HG03354 (cell line): ENCODE data around the gene PIEZO2.

Experiments
- ATAC-seq: cut with Tn5 transposase; IDR thresholded peaks from one replicate; pipeline ENCODE4 v1.9.1; 2021; ENCODE audit warnings: mild to moderate bottlenecking; ENCODE audit not compliant: unreplicated experiment, poor library complexity, severe bottlenecking

The PIEZO2 gene

DNA sequence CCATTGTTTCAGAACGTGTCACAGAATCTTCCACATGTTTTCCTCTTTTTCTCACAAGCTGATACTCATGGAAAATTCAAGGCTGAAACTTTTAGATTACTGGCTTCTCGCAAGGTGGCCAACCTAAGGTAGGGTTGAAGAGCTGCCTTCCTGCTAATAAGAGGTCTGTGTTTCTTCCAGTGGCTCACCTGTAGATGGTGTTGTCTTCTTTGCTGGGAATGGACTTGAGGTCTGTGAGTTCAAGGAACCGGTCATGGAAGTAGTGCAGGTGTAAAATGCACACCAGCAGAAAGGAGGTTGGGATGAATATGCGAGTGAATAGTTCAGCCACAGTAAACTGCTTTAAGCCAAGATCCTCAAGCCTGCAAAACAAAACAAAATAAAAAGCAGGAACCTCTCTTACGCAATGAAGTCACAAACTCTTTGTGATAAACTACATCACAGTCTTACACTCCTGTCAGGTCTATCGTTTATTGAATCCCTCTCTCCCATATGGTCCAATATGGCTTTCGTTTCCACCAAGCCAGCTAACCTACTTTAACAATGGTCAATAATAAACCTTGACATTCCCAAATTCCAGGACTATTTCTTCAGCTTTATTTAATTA lies 364.7 kb downstream of the PIEZO2 start:
- no peak for ATAC-seq

DNA sequence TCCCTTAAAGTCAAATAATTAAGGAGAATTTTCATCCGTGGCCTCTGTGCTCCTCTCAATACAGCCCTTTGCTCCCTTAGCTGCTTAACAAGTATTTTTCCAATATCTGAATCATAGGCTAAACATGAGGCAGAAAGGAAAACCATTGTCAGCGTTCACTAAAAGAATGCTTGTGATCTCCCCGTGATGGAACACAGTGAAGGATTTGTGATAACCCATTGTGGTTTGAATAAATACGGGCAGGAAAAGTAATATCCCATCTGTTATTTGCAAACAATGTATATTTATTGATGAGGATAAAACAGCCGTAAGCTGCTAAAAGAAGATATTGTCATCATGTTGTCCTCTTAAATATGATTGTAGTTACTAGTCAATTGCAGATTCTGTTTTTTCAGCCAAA lies 365.4 kb downstream of the PIEZO2 start:
- no peak for ATAC-seq

DNA sequence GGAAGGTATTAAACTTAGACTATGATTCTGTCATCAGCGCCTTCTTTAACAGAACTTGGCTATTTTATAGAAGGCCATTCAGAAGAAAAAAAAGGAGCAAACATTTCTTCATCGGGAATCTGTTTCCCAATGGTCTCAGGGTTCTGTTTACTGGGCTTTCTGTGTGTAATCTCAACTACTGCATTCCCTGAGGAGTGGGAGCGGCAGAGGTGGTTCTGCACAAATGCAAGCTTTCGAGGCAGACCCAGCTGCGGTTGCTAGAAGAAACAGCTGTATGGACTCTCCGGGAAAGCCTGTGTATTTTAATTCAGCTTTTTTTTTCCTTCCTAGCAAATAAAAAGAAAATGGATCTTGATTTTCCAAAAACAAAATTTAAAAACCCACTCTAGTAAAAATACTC lies 372.9 kb downstream of the PIEZO2 start:
- ATAC-seq, result no peak

DNA sequence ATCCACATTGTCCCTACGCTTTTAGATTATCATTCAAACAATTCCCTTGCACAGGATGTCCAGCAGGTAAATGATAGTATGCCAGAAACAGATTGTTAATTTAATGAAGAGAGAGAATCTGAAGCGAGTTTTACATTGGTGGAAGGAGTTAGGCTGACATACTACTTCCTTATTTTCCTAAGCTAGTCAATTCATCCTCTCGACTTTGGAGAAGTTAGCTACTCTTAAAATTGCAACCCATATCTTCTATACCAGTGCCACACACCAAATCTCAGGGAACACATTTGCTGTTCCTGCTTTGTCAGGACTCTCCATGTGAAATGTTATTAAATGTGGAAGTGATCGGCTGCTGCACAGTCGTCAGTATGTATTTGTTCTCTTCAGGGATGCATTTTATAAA lies 374.3 kb downstream of the PIEZO2 start:
- no peak for ATAC-seq

DNA sequence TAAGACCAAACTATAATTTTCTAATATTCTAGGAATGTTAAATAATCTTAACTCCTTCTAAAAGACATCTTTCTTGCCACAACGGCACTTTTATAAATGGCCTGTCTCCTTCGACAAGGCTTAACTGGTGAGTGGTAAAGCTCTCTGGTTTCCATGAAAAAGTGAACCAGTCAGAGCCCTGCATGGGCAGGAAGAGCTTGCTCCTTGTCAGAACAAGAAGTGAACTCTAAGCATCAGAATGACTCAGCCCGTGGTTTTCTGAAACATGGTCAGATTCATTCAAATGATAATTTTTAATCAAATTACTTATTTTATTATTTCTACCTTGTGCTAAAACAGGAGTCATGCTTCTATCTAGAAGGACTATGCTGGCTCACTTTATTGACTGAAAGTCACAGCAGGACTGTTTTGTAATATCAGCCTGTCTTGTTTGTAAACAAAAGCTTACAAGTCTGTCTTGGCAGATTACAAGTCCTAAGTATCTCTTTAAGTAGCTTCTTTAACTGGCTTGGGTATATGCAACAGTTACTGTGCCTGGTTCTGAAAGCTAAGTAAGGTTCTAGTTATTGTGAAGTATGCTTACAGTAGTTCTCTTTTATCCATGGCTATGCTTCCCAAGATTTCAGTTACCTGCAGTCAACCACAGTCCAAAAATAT lies 378.2 kb downstream of the PIEZO2 start:
- no peak for ATAC-seq

DNA sequence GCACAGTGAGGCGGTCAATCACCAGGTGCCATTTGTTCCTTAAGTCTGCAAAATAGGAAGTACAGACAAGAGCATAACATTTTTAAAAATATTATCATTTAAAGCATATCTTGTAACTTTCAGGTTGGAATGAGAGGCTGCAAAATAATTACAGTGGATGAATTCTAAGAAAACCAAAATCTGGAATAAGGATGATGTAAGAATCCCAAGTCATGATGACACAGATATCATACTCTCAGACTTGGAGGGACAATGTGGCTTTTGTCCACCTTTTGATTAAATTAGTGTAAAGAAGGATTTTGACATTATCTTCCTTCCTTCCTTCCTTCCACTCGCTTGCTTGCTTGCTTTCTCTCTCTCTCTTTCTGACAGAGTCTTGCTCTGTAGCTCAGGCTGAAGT lies 379.1 kb downstream of the PIEZO2 start:
- no peak for ATAC-seq

DNA sequence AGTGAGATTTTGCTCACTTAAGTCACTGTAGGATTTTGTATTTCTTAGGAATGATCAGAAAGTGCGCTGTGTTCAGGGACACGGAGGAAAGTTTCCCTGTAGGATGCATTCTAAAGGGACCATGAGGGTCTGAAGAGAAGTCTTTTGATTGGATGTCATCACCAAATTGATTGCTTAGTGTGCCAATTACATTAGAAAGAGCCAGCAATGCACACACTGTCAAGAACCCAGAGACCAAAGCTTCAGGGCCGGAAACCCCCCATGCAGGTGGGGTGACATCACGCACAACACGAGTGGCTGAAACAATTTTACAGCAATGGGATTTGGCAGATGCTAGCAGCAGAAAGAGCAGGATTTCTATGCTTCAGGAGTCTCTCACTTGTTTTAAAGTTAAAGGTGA lies 381.1 kb downstream of the PIEZO2 start:
- no peak for ATAC-seq

DNA sequence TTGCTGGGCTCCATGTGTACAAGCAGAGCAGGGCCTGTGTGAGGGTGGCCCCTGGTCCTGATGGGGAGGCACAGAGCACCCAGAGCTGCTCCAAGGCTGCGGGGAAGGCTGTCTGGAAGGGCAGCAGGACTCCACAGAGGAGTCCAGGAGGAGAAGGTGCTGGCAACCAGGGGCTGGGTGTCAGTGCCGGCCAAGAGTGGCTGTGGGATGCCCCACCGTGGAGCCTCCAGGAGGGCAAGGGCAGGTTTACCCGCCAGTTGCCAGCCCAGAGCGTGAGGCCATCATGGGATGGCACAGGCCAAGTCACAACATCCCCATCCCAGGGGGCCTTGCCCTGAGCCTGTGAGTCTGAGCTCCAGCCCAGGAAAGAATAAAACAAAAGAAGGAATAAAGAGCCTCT lies 381.7 kb downstream of the PIEZO2 start:
- no peak for ATAC-seq

DNA sequence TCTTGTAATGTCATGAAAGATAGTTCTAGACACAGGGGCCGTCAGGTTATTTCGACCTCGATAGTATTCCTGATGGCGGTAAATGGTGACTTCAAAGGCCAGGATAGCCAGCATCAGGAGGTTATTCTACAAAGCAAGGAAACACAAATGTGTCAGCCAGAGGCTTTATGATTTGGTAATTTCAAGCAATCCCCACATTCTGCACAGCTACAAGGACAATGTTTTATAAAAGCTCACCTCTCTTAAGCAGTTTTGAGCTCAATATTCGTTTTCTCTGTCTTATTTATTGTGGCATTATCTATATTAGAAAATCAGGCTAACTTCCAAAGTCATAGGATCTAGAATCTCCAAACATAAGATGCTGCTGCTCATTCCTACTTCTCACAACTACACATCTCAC lies 388.4 kb downstream of the PIEZO2 start:
- ATAC-seq, result no peak

DNA sequence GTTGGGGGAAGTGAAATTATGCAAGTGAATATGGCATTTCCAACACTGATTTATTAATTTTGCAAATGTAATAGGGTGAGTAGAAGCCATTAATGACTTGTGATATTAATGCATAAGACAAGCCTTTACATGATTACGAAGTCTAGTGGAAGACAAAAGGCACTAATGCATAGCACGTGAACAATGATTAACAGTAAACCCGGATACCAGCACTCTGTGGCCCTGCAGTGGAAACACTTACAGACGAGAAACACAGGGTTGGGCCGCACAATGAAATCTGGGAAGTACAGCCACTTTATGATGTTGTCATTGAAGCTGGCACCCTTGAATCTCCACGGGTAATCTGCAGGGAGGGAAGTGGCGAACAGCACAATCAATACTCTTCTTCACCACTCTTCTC lies 390.1 kb downstream of the PIEZO2 start:
- ATAC-seq, result no peak

DNA sequence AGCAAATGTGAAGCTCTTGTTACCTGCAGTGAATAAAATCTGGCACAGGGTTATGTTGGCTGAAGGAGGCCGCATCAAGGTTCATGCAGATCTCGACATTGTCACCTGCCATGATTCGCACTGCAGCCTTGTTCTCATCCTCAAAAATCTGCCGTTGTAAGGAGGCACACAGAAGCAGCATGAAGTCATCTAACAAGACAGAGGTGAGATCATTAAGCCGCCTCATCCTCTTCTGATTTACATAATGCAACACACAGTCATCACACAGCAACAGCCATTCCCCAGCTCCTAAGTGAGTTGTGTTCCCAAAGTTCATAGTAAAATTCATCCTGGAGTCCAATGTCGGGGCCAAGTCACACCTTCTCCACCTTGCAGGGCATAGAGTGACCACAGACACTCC lies 391.4 kb downstream of the PIEZO2 start:
- ATAC-seq, result no peak

DNA sequence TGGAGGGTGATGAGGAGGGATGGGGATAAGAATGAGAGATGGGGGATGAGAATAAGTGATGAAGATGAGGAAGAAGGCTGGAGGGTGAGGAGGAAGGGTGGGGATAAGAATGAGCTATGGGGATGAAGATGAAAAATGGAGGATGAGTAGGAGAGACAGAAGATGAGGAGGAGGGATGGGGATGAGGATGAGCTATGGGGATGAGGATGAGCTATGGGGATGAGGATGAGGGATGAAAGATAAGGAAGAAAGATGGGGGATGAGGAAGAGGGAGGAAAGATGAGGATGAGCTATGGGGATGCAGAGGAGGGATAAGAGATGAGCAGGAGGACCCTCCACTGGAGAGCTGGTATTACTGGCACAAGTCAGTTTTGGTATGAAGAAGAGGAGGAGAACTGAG lies 392.0 kb downstream of the PIEZO2 start:
- ATAC-seq, result no peak

DNA sequence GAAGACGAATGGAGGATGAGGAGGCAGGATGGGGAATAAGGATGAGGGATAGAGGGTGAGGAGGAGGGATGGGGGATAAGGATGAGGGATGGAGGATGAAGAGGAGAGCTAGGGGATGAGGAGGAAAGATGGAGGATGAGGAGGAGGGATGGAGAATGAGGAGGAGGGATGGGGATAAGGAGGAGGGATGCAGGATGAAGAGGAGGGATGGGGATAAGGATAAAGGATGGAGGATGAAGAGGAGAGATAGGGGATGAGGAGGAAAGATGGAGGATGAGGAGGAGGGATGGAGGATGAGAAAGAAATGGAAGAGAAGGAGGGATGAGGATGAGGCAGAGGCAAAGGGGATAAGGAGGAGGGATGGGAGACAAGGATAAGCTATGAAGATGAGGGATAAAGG lies 393.5 kb downstream of the PIEZO2 start:
- no peak for ATAC-seq

DNA sequence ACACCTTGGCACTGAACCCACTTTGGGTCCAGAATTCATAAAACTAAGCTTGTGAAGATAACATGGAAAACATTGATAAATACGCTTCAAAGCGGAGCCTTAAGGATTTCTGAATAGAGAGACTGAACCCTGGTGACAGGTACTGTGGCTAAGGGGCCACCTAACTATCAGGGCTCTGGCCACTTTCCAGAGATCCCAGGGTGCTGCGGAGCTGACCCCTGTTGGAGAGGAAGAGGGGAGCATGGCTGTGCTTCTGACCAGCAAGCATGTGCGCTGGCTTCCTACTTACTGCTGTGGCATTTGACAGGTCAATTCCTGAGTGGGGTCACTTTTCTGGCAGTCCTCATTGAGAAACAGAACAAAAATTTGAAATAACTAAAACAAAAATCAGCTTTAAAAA lies 395.2 kb downstream of the PIEZO2 start:
- ATAC-seq, result no peak

DNA sequence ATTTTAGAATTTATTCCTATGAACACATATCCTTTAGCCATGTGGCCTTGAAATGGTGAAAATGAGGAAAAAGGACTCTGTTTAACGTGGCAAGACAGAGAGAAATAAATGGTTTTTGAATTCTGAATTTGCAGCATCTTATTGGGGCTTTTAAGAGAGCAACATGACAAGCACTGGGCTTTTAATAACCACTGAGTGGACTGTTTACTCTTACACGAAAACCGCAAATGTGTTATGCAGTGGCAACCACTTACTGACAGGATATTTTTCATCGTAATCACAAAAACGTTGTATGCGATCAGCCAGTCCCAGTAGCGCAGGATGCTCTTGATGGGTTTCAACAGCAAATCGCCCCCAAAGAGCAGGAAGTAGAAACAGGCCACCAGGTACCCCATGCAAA lies 397.0 kb downstream of the PIEZO2 start:
- ATAC-seq, result no peak

DNA sequence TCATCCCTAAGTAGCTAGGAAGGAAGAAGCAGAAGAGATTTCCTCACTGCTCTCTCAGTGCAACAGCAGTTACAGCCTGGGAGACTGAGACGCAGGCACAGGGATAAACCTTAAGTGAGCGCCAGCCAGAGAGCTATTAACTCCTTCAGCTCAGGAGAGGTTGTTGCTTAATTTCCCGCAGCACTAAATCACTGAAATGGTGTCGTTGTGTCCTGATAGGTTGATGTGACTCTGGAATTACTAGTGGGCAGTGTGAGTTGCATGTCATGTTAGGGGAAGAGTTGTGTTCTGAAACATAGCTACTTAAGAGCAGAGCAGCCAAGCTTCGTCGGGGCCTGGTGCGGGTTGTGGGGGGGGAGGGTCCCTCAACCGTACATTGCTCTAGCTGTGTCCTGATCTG lies 397.7 kb downstream of the PIEZO2 start:
- no peak for ATAC-seq

DNA sequence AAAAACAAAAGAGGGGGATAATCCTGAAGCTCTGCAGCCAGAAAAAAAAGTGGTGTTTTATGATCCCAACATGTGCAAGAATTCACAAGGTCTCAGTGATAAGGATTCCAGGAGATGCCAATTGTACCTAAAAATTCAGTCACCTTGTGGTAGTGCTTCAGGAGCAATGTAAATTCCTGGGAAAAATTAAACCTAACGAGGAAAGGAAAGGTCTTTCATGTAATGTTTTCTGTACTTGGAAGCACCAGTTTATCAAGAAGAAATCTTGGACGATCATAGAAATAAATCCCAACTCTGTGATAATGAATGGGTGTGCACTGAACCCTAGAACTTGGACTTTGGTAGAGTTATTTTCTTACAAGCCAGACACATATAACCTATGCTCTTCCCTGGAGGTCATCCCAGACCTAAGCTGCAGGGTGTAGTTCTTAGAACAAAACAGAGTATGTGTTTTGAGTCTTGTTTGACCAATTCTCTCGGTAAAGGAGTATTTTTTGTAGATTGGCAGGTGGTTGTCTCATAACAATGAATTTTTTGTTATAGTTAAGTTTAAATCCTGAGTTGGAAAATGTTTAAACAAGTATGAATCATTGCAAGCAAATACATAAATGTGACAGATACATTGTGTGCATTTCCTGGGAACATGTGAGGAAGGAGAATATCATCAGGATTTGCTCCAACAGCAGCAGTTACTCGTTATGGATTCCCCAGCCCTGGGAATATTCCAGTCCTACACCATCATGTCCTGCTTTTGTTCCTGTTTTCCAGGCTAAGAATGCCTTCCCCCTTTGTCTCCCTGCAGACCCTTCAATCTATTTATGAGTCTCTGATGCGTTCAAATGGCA lies 399.0 kb downstream of the PIEZO2 start:
- no peak for ATAC-seq

DNA sequence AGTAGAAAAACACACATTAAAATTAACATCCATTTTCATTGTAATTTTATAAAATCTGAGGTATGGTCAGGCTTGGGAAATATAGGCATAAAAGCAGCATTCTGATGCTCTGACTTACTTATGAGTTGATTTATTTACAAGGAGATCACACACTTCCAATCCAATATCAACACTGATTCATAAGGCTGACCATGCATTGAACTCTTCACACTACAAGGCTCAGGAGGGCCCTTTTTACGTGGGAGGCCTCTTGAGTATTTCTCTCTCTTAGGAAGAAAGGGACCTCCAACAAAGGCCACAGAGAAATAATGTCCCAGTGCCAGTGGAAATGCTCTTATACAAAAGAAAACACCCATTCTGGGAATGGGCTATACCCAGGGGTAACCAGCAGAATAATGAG lies 400.7 kb downstream of the PIEZO2 start:
- no peak for ATAC-seq

DNA sequence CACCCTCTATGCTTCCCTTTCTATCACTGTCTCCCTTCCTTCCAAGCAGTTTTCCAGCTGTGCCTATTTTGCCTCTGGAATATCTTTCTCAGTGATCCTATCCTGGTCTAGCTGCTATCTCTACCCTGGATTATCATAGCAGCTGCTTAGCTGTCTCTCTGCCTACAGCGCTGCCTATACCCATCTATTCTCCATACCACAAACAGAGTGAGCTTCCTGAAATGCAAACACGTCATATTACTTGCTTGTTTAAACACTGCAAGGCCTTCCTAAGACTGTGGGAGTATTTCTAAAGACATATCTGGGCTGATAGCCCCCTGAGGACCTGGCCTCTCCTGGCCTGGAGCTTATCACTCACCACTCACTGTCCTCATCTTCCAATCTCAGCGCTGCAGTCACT lies 403.4 kb downstream of the PIEZO2 start:
- ATAC-seq, result no peak

DNA sequence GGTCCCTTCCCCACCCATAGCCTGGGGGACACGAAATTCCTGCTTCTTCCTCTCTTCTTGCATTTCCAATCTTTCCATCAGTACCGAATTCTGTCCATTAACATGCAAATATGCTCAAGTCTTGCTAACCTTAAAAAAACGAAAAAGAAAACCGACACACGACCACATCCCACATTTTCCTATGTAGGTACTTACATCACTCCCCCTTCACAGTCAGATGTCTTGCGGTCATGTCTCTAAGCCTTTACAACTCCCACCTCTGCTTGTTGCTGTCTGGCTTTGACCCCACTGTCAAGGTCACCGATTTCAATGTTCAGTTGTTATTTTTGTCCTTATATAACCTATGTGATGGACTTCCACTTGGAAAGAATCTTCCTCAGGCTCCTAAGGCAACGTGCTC lies 404.1 kb downstream of the PIEZO2 start:
- ATAC-seq, result no peak

DNA sequence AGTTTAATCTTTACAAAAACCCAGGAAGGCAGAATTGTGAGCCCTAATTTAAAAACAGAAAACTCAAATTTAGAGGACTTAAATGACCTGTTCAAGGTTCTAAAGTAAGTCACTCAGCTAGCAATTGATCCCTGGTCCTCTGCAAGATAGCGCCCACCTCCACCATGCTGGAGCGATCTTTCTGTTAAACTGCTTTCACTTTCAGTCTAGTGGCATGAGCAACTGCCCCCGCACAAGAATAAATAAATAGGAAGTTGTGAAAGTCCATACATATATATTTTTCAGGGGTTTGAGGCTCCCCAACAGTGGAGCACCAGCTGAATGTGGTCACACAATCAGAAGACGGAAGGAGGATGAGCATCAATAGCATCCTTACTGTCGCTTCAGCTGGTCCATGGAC lies 405.6 kb downstream of the PIEZO2 start:
- no peak for ATAC-seq
